ENCODE measurements around the gene GJB5. TPM values are rescaled to one million over a fixed set of nuclear protein-coding genes. Genes with fewer than 3 reads are reported as not detected.
"Not testable (repeated sequence)": the region's sequence is repeated elsewhere in the genome, so short reads cannot be mapped to it uniquely, and the experiment has no call there.

Gene GJB5
- total RNA-seq, 3 donors from 2014 or later = not detected

DNA sequence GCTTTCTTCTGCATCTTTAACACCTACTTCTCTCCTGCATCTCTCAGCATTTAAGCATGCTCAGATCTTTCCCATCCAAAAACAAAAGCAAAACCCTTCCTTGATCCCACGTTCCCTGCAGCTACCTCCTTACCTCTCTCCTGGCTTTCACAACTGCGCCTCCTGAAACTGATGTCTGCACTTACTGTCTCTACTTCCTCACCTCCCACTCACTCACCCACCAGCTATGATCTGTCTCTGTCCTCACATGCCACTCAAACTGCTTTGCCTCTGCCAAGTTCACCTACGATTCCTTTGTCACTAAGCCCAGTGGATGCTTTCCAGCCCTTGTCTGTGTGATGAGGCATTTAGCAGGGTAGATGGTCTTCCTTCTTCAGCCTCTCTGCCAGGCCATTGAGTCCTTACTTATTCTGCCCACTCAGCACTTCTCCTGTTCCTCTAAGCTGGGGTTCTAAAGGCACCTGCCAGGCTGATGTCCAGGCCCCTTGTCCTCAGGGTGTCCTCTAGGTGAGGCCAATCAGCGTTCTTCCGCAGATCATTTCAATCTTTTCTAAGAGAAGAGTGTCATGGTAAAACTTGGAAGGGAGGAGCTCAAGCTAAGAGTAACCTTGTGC, 16.2 kb downstream of the GJB5 start:
- Histone ChIP-seq H3K4me1 (ENCODE audit: low read depth) (no peaks in the 10 kb centered on the region), H3K4me3 (no peak overlapping the region), H3K9me3 (no peaks in the 10 kb centered on the region), H3K36me3 (ENCODE audit: low read depth) (no peaks in the 10 kb centered on the region)
- ATAC-seq = no peak
- intact Hi-C loops (cut with DNase I, micrococcal nuclease) = no loop called here
- TF ChIP-seq CTCF (IDR thresholded peaks at IDR 0.05) = no peak
- no peak for DNase-seq

- intact Hi-C loops (cut with DNase I, micrococcal nuclease) = no loop called here
- Histone ChIP-seq H3K9me3 (no peaks in the 10 kb centered on the region), H3K4me3 (no peak overlapping the region), H3K36me3 (ENCODE audit: low read depth) (no peaks in the 10 kb centered on the region), H3K4me1 (ENCODE audit: low read depth) (no peaks in the 10 kb centered on the region)
- no peak for ATAC-seq
- TF ChIP-seq CTCF (IDR thresholded peaks at IDR 0.05) = no peak
- DNase-seq = no peak
Measured at GRCh38 chr1:34771573-34772371, 16.9 kb downstream of the GJB5 start.

- DNase-seq; H3K36me3 ChIP-seq (ENCODE audit: low read depth); H3K4me3 ChIP-seq; H3K4me1 ChIP-seq (ENCODE audit: low read depth); H3K9me3 ChIP-seq; ATAC-seq; intact Hi-C loops (cut with DNase I, micrococcal nuclease): not testable (repeated sequence)
Measured at GRCh38 chr1:34773114-34773513, 18.3 kb downstream of the GJB5 start.

DNA sequence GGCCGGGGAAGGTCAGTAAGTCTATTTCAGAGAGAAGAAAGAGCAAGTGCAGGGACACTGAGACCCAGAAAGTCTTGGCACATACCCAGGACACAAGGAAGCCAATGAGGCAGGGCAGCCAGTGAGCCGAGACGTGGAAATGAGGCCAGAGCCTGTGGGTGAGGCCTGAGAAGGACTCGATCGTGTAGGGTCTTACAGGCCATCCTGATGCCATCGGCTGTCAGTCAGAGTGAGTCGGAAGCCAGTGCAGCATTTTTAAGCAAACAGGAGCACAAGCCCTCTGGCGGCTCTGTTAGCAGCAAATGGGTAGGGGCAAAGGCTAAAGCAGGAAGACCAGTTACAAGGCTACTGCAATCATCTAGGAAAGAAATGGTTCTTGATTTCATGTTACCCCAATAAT, 20.1 kb downstream of the GJB5 start:
- no peaks in the 10 kb centered on the region for H3K4me1 ChIP-seq (ENCODE audit: low read depth)
- intact Hi-C loops (cut with DNase I, micrococcal nuclease) = no loop called here
- no peak for TF ChIP-seq CTCF (IDR thresholded peaks at IDR 0.05)
- no peaks in the 10 kb centered on the region for H3K9me3 ChIP-seq
- H3K4me3 ChIP-seq = no peak overlapping the region
- no peaks in the 10 kb centered on the region for H3K36me3 ChIP-seq (ENCODE audit: low read depth)
- DNase-seq (no peak), ATAC-seq (no peak)

- intact Hi-C loops (cut with DNase I, micrococcal nuclease) = no loop called here
- H3K36me3 ChIP-seq (ENCODE audit: low read depth) = no peaks in the 10 kb centered on the region
- TF ChIP-seq CTCF (IDR thresholded peaks at IDR 0.05) = no peak
- no peak overlapping the region for H3K4me3 ChIP-seq
- H3K4me1 ChIP-seq (ENCODE audit: low read depth) = peaks cover 9% of the 10 kb centered on the region
- DNase-seq (no peak), ATAC-seq (no peak)
- no peaks in the 10 kb centered on the region for H3K9me3 ChIP-seq
Measured at GRCh38 chr1:34776911-34777310, 22.1 kb downstream of the GJB5 start.

GRCh38 chr1:34777519-34778321, 22.9 kb downstream of the GJB5 start:
- H3K36me3 ChIP-seq (ENCODE audit: low read depth) = no peaks in the 10 kb centered on the region
- peaks cover 15% of the 10 kb centered on the region for H3K4me1 ChIP-seq (ENCODE audit: low read depth)
- intact Hi-C loops (cut with DNase I, micrococcal nuclease) = no loop called here
- no peak for DNase-seq
- no peak for TF ChIP-seq CTCF (IDR thresholded peaks at IDR 0.05)
- no peaks in the 10 kb centered on the region for H3K9me3 ChIP-seq
- no peak for ATAC-seq
- no peak overlapping the region for H3K4me3 ChIP-seq
